ENCODE measurements around the gene GPC5.

- TF ChIP-seq CTCF (IDR thresholded peaks at IDR 0.05; ENCODE audit: insufficient read depth, low read length, poor library complexity, severe bottlenecking), result no peak
- no peak for TF ChIP-seq EZH2phosphoT487 (conservative IDR thresholded peaks at IDR 0.05; ENCODE audit: low read length)
These were observed 312.3 kb downstream of the GPC5 start for GRCh38 chr13:91710733-91711132.

All from SU-DHL-6 (cell line).